GM12891 (cell line): ENCODE measurements around the gene DLX3.

Experiments
- PAX5 ChIP-seq: IDR thresholded peaks from 2 replicates; pipeline ENCODE4 v1.6.1; 2011; ENCODE audit warnings: low read length, moderate library complexity, mild to moderate bottlenecking; ENCODE audit not compliant: insufficient read depth, severe bottlenecking
- POLR2A ChIP-seq: IDR thresholded peaks from 2 replicates; pipeline ENCODE4 v1.6.1; 2011; ENCODE audit warnings: low read depth, low read length, control low read depth
- POLR2AphosphoS5 ChIP-seq: IDR thresholded peaks from 2 replicates; pipeline ENCODE4 v1.6.1; 2011; ENCODE audit warnings: low read depth, low read length, control low read depth
- SPI1 ChIP-seq: IDR thresholded peaks from 2 replicates; pipeline ENCODE4 v1.6.1; 2011; ENCODE audit warnings: low read depth, low read length, control low read depth

- TF ChIP-seq POLR2A (no peak), PAX5 (no peak), POLR2AphosphoS5 (no peak), SPI1 (no peak)
These were observed 25.1 kb downstream of the DLX3 start for GRCh38 chr17:49969795-49970389.
